Subcutaneous abdominal adipose tissue (tissue), 5 donors: Measurements from ENCODE around the gene ITGA8.

Experiments used
- H3K27ac ChIP-seq: one replicate; pipeline ENCODE4 v1.7.0; 2013; ENCODE audit warnings: low read depth, mild to moderate bottlenecking, inconsistent platforms, low read length, moderate library complexity
- H3K27me3 ChIP-seq, 5 donors: one replicate each; pipeline ENCODE4 v1.7.0; 2013; ENCODE audit warnings: low read length in 5 of 5, inconsistent platforms in 1 of 5; ENCODE audit not compliant: control insufficient read depth in 5 of 5, insufficient read depth in 4 of 5
- H3K36me3 ChIP-seq, 5 donors: one replicate each; pipeline ENCODE4 v1.7.0; 2013; ENCODE audit warnings: low read length in 5 of 5; ENCODE audit not compliant: control insufficient read depth in 5 of 5, insufficient read depth in 5 of 5
- H3K4me1 ChIP-seq, 5 donors: one replicate each; pipeline ENCODE4 v1.7.0; 2013; ENCODE audit warnings: low read length in 5 of 5, mild to moderate bottlenecking in 3 of 5, moderate library complexity in 1 of 5; ENCODE audit not compliant: control insufficient read depth in 5 of 5, insufficient read depth in 5 of 5
- H3K4me3 ChIP-seq, 5 donors: one replicate each; pipeline ENCODE4 v1.7.0; 2013; ENCODE audit warnings: low read length in 5 of 5, low read depth in 1 of 5
- H3K9ac ChIP-seq, 5 donors: one replicate each; pipeline ENCODE4 v1.7.0; 2013; ENCODE audit warnings: low read length in 5 of 5, mild to moderate bottlenecking in 4 of 5, moderate library complexity in 3 of 5
- H3K9me3 ChIP-seq, 5 donors: one replicate each; pipeline ENCODE4 v1.7.0; 2013; ENCODE audit warnings: low read length in 5 of 5; ENCODE audit not compliant: control insufficient read depth in 5 of 5
- donor health status: healthy.
- donor health status: healthy.
- donor health status: healthy.
- donor health status: healthy.
- donor health status: healthy.

Gene ITGA8

DNA sequence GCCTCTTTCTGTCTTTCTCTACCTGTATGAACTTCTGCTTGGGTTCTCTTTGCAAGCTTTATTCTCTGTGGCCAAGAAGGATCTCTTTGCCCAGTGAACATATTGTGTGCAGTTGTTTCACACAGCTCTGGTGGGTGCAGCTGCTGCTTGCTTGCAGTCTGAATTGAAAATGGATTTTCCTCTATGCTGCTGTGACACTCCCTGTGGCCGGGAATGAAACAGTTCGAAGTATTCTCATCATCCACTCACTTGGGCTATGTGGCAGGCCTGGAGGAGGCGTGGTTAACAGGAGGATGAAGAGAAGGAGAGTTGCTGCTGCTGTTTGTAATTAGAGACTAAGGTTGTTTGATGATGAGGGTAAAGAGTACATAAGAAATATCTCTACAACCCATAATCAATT lies 28.4 kb upstream of the ITGA8 start:
- no peak overlapping the region for H3K27ac ChIP-seq
- H3K4me3 ChIP-seq: no peak overlapping the region
- H3K9ac ChIP-seq: no peak overlapping the region
- no peaks in the 10 kb centered on the region for H3K36me3 ChIP-seq
- H3K4me1 ChIP-seq: no peaks in the 10 kb centered on the region
- peaks cover 0 to 3% (median 2%) of the 10 kb centered on the region in 5 donors for H3K27me3 ChIP-seq
- no peaks in the 10 kb centered on the region for H3K9me3 ChIP-seq

DNA sequence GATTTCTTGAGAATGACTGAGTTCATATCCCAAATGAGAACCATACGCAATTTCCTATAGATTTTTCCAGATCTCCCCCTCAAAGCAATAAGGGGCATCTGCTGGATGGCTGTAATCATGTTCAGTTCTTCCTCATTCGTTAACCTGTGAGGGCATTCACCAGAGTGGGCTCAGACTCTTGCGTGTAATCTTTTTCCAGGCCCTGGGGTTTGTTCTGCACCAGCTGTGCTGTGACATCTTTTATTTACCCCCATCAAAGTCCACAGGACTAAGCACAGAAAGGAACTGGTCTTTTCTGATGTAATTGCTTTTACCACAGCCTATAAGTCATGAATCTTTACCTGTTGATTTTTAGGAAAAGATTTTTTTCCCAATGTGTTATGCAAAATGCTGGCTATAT lies 27.9 kb upstream of the ITGA8 start:
- Histone ChIP-seq H3K4me3 (no peak overlapping the region), H3K27ac (no peak overlapping the region), H3K9ac (no peak overlapping the region), H3K36me3 (no peaks in the 10 kb centered on the region), H3K27me3 (peaks cover 0 to 3% (median 2%) of the 10 kb centered on the region in 5 donors), H3K4me1 (no peaks in the 10 kb centered on the region), H3K9me3 (no peaks in the 10 kb centered on the region)

DNA sequence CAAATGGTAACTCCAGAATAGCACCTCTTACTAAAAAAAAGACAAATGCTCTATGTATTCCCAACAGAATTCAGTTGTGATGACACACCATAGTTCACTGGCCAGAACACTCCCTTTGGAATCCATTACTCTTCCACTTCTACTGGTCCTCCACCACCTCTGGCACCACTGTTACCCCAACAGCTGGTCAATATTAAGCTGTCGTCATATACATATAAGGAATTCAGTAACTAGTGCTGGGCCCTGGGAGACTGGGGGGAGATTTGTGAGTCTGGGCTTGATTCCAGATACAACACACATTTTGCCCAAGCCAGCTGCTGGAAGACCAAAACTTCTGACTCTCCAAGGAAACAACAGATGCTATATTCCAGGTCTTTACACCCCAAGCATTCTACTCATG lies 26.0 kb upstream of the ITGA8 start:
- no peaks in the 10 kb centered on the region for H3K4me1 ChIP-seq
- no peaks in the 10 kb centered on the region for H3K9me3 ChIP-seq

DNA sequence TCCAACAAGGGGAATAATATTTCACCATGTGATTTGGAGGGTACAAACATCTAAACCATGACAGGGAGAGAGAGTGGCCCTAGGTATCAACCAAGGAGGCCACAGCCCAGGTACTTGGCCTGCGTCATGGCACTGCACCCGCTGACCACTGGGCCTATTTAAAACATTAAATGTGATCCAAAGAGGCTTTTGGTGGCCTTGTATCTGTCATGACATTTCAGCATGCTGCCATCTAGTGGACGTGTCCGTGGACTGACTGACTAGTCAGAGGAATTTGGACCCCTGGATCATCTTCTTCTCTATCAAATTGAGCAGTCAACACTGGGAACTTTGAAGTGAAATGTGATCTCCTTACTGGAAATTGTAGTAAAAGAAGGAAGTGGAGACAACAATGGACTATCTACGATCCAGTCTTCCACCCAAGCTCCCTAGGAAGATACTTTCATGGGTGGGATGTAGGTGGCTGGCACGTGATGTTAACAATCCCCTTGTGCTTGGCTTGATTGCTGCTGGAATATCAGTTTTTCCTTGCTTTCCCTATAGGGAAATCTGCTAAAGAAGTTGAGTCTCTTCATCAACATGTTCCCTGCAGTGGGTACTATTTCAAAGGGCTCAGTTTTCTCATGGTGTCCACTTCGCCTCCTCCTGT lies 24.6 kb upstream of the ITGA8 start:
- Histone ChIP-seq H3K4me1 (no peaks in the 10 kb centered on the region), H3K36me3 (no peaks in the 10 kb centered on the region), H3K4me3 (no peak overlapping the region), H3K9ac (no peak overlapping the region), H3K9me3 (no peaks in the 10 kb centered on the region), H3K27ac (no peak overlapping the region), H3K27me3 (peaks cover 0 to 6% (median 2%) of the 10 kb centered on the region in 5 donors)

More for the DNA sequence above, 26.0 kb upstream of the ITGA8 start:
- H3K4me3 ChIP-seq: no peak overlapping the region
- no peaks in the 10 kb centered on the region for H3K36me3 ChIP-seq
- peaks cover 0 to 2% (median 0%) of the 10 kb centered on the region in 5 donors for H3K27me3 ChIP-seq
- no peak overlapping the region for H3K27ac ChIP-seq
- H3K9ac ChIP-seq: no peak overlapping the region

DNA sequence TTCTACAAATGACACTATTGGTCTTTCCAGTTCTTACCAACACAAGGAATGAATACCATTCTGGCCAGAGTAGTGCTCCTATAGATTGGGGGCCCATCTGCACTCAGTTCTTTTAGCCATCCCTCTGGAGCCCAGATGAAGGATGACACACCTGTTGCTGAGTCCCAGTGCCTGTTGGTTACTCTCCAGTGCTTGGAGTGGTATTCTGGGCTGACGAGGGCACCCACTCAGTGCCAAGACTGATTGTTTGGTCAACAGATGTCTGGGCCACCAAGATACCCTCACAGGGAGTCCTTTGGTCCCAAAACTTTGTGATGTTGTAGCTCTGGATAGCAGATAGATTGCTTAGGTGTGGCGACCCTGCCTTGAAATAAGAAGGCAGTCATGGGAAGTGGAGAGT lies 23.7 kb upstream of the ITGA8 start:
- no peaks in the 10 kb centered on the region for H3K36me3 ChIP-seq
- H3K9me3 ChIP-seq: no peaks in the 10 kb centered on the region
- H3K4me1 ChIP-seq: no peaks in the 10 kb centered on the region
- no peak overlapping the region for H3K9ac ChIP-seq
- H3K4me3 ChIP-seq: no peak overlapping the region
- no peak overlapping the region for H3K27ac ChIP-seq
- H3K27me3 ChIP-seq: peaks cover 0 to 9% (median 2%) of the 10 kb centered on the region in 5 donors

DNA sequence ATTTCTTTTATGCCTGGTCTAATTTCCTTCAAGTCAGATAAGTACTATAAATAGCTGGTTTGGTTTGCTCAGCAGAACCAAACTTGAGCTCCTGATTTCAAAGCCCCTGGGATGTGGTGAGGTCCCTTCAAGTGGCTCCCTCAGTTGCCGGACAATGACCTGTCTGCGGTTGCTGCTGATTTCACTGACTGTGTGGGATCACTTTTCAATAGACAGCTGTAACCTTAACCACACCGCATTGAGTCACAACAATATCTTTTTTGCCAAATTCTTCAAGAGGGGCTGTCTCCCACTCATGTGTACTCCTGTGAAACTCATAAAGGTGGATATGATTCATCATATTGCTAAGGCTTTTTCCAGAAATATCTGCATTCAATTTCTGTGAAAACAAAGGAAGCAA lies 23.1 kb upstream of the ITGA8 start:
- H3K9ac ChIP-seq: no peak overlapping the region

DNA sequence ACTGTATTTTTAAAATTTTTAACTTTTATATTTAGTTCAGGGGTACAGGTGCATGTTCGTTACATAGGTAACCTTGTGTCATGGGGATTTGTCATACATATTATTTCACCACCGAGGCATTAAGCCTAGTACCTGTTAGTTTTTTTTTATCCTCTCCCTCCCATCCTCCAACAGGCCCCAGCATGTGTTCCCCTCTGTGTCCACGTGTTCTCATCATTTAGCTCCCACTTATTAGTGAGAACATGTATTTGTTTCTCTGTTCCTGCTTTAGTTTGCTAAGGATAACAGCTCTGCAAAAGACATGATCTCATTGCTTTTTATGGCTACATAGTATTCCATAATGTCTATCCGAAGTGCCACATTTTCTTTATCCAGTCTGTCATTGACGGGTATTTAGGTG lies 22.4 kb upstream of the ITGA8 start:
- no peak overlapping the region for H3K27ac ChIP-seq
- no peak overlapping the region for H3K9ac ChIP-seq
- H3K9me3 ChIP-seq: no peaks in the 10 kb centered on the region
- no peak overlapping the region for H3K4me3 ChIP-seq
- no peaks in the 10 kb centered on the region for H3K36me3 ChIP-seq
- H3K27me3 ChIP-seq: peaks cover 0 to 13% (median 6%) of the 10 kb centered on the region in 5 donors
- peaks cover 0 to 5% (median 0%) of the 10 kb centered on the region in 5 donors for H3K4me1 ChIP-seq

More for the DNA sequence above, 23.1 kb upstream of the ITGA8 start:
- Histone ChIP-seq H3K4me1 (no peaks in the 10 kb centered on the region), H3K9me3 (no peaks in the 10 kb centered on the region), H3K36me3 (no peaks in the 10 kb centered on the region), H3K27me3 (peaks cover 0 to 9% (median 2%) of the 10 kb centered on the region in 5 donors), H3K27ac (no peak overlapping the region), H3K4me3 (no peak overlapping the region)

DNA sequence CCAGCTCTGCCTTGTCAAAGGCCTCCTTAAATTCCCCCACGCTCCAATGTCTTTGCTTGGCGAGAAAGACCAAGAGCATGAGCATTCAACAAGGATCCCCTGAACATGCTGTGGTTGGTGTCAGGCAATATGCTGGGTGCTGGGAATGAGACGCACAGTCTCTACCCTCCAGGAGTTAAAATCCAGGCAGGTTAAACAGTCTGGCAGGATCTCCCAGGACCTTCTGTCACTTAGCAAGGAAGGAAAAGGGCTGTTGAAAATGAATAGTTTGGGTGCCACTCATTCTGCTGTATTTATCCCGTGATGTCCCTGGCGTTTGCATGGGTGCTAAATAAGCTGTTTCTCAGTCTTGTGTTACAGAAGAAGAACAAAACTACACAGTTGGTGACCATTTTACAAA lies 21.9 kb upstream of the ITGA8 start:
- Histone ChIP-seq H3K4me3 (no peak overlapping the region), H3K9me3 (no peaks in the 10 kb centered on the region), H3K27ac (no peak overlapping the region), H3K9ac (no peak overlapping the region), H3K36me3 (no peaks in the 10 kb centered on the region), H3K4me1 (peaks cover 0 to 5% (median 0%) of the 10 kb centered on the region in 5 donors), H3K27me3 (peaks cover 0 to 13% (median 6%) of the 10 kb centered on the region in 5 donors)

DNA sequence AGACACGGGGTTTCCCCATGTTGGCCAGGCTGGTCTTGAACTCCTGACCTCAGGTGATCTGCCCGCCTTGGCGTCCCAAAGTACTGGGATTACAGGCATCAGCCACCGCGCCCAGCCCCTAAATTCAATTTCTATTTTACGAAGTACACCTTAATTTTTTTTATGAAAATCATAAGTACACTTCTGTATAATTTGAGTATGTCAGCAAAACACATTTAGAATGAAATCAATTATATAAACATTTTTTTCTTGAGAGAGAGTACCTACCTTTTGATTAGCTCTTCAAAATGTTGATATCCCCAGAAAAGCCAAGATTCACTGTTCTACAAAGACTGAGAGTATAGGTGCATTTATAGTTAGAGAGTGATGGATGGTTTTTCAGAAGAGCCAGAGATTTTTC lies 20.5 kb upstream of the ITGA8 start:
- Histone ChIP-seq H3K36me3 (no peaks in the 10 kb centered on the region), H3K9me3 (no peaks in the 10 kb centered on the region), H3K27me3 (peaks cover 3 to 13% (median 6%) of the 10 kb centered on the region in 5 donors), H3K27ac (no peak overlapping the region), H3K4me3 (no peak overlapping the region), H3K4me1 (peaks cover 0 to 5% (median 3%) of the 10 kb centered on the region in 5 donors), H3K9ac (no peak overlapping the region)

DNA sequence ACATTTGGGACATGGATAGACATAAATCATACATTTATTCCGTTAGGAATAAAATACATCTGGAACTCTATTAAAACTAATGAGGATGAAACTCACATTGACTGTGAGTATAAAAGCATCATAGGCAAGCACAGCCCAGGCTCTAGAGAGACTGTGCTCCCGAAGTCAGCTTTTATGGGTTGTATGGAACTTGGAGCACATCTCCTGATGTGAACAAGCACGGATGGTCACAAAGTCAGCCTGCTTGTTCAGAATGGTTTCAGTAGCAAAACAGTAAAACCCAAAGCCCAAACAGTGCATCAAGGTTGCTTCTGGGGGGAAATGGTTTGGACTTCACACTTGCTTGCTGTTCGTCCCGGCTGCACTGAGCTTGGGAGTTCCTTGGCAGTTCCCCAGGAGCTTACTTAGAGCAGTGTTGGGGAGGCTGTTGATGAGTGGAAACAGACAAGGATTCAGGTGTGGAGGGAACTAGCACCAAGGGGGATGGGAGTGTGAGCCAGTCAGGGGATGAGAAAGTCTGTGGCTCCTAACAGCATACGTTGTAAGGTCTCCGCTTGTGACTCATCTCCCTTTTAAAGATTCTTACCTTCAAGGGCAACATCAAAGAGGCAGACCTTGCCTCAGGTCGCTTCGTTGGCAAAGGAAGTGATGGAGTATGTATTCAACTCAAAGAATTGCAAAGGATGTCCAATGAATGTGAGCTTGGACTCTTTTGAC lies 19.7 kb upstream of the ITGA8 start:
- Histone ChIP-seq H3K27ac (no peak overlapping the region), H3K4me1 (peaks cover 0 to 5% (median 3%) of the 10 kb centered on the region in 5 donors), H3K27me3 (peaks cover 3 to 13% (median 6%) of the 10 kb centered on the region in 5 donors), H3K9ac (no peak overlapping the region), H3K4me3 (no peak overlapping the region), H3K36me3 (no peaks in the 10 kb centered on the region), H3K9me3 (no peaks in the 10 kb centered on the region)
